ENCODE results near the gene CBX3. TPM values are rescaled to one million over a fixed set of nuclear protein-coding genes. Genes with fewer than 3 reads are reported as not detected.
"Not testable (repeated sequence)": the region's sequence is repeated elsewhere in the genome, so short reads cannot be mapped to it uniquely, and the experiment has no call there.

CBX3 gene
- total RNA-seq, 4 donors from 2014 or later: 51.5 to 78.5 (median 60.3) TPM

DNA sequence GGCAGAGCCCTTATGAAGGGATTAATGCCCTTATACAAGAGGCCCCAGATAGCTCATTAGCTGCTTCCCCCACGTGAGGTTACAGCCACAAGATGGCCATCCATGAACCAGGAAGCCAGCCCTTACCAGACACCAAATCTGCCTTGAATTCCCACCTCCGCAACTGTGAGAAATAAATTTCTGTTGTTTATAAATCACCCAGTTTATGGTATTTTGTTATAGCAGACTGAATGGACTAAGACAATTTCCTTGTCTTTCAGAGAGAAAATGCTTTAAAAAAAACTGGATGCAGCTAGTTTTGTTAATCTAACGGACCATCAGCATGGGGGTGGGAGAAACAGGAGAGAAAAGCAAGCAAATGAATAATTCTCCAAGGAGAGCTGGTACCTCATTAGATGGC, 36.5 kb downstream of the CBX3 start:
- TF ChIP-seq POLR2A (IDR thresholded peaks at IDR 0.05; ENCODE audit: low read depth) (no peak), CTCF (IDR thresholded peaks at IDR 0.05) (no peak), POLR2AphosphoS5 (IDR thresholded peaks at IDR 0.05) (no peak), EP300 (IDR thresholded peaks at IDR 0.05) (no peak)
- 52% methylated on average over 3 of the region's 3 CpGs for WGBS

GRCh38 chr7:26245150-26245549, 43.6 kb downstream of the CBX3 start:
- no peaks in the 10 kb centered on the region for H3K9me3 ChIP-seq
- no peak for TF ChIP-seq POLR2A (IDR thresholded peaks at IDR 0.05; ENCODE audit: low read depth)
- no peak for TF ChIP-seq CTCF (IDR thresholded peaks at IDR 0.05)
- TF ChIP-seq POLR2AphosphoS5 (IDR thresholded peaks at IDR 0.05): no peak
- TF ChIP-seq EP300 (IDR thresholded peaks at IDR 0.05): no peak
- no peak overlapping the region for H3K4me3 ChIP-seq
- H3K27me3 ChIP-seq: peaks cover 0 to 20% (median 0%) of the 10 kb centered on the region in 4 donors
- no peak overlapping the region for H3K27ac ChIP-seq (replicated peaks in 1 of 4)
- H3K4me1 ChIP-seq: no peaks in the 10 kb centered on the region
- no peaks in the 10 kb centered on the region for H3K36me3 ChIP-seq
- WGBS: 91% methylated on average over 9 of the region's 13 CpGs
- intact Hi-C loops (cut with DNase I): no loop called here
- DNase-seq (ENCODE audit: extremely low spot score): no peak

More for the DNA sequence above, 36.5 kb downstream of the CBX3 start:
- no peaks in the 10 kb centered on the region for H3K4me1 ChIP-seq
- intact Hi-C loops (cut with DNase I): no loop called here
- no peak for DNase-seq (ENCODE audit: extremely low spot score)
- no peak overlapping the region for H3K4me3 ChIP-seq
- H3K27me3 ChIP-seq: no peaks in the 10 kb centered on the region
- H3K9me3 ChIP-seq: no peaks in the 10 kb centered on the region
- H3K36me3 ChIP-seq: no peaks in the 10 kb centered on the region
- H3K27ac ChIP-seq (replicated peaks in 1 of 4): no peak overlapping the region

GRCh38 chr7:26250239-26250638, 48.7 kb downstream of the CBX3 start:
- intact Hi-C loops (cut with DNase I): no loop called here
- no peaks in the 10 kb centered on the region for H3K9me3 ChIP-seq
- 81% methylated on average over 12 of the region's 12 CpGs for WGBS
- no peaks in the 10 kb centered on the region for H3K4me1 ChIP-seq
- no peak overlapping the region for H3K4me3 ChIP-seq
- H3K27me3 ChIP-seq: peaks cover 0 to 15% (median 0%) of the 10 kb centered on the region in 4 donors
- H3K36me3 ChIP-seq: no peaks in the 10 kb centered on the region
- no peak overlapping the region for H3K27ac ChIP-seq (replicated peaks in 1 of 4)
- TF ChIP-seq POLR2AphosphoS5 (IDR thresholded peaks at IDR 0.05): no peak
- TF ChIP-seq CTCF (IDR thresholded peaks at IDR 0.05): no peak
- DNase-seq (ENCODE audit: extremely low spot score): no peak

DNA sequence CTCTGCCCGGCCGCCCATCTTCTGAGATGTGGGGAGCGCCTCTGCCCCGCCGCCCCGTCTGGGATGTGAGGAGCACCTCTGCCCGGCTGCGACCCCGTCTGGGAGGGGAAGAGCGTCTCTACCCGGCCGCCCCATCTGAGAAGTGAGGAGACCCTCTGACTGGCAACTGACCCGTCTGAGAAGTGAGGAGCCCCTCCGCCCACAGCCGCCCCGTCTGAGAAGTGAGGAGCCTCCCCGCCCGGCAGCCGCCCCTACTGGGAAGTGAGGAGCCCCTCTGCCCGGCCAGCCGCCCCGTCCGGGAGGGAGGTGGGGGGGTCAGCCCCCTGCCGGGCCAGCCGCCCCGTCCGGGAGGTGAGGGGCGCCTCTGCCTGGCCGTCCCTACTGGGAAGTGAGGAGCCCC, 60.3 kb downstream of the CBX3 start:
- H3K36me3 ChIP-seq; H3K27me3 ChIP-seq; H3K4me1 ChIP-seq; H3K4me3 ChIP-seq; intact Hi-C loops (cut with DNase I); H3K9me3 ChIP-seq; H3K27ac ChIP-seq (replicated peaks in 1 of 4); DNase-seq (ENCODE audit: extremely low spot score): not testable (repeated sequence)
- 96% methylated on average over 11 of the region's 29 CpGs for WGBS

Other genes starting within 250 kb of the CBX3 start
- 1 to 10 TPM; 1.5 to 2.7 (median 2.5) TPM for gene NFE2L3, start 49.5 kb upstream of the CBX3 start, total RNA-seq
- 100 to 1,000 TPM; 158 to 220 (median 202) TPM for gene HNRNPA2B1, start 999 bp upstream of the CBX3 start, total RNA-seq
- 1 to 10 TPM; 1.9 to 5.0 (median 4.1) TPM for gene SNX10, start 90.1 kb downstream of the CBX3 start, total RNA-seq

All from esophagus muscularis mucosa (tissue), 4 donors.